CD8-positive, alpha-beta memory T cell (primary cell): ENCODE results near the gene CBR3. TPM values are rescaled to one million over a fixed set of nuclear protein-coding genes. Genes with fewer than 3 reads are reported as not detected.

Experiments
- CTCF ChIA-PET: fragments of 350-600 bp; sonication (Branson Sonifier 250); formaldehyde crosslinking; loops from one replicate; lab custom pipeline; 2021; ENCODE audit warnings: antibody characterized with exemption; lab: Charles Lee
- POLR2A ChIA-PET: fragments of 350-600 bp; sonication (Branson Sonifier 250); formaldehyde crosslinking; loops from one replicate; lab custom pipeline; 2021; ENCODE audit warnings: antibody characterized with exemption; lab: Charles Lee
- DNase-seq, 5 donors: peaks; one replicate each; pipeline versions ENCODE4 v3.0.0 to v3.0.0-alpha.2; 2020 to 2022; ENCODE audit warnings: mixed read lengths in 1 of 5
- H3K27ac ChIP-seq: one replicate; pipeline ENCODE4 v1.7.0; 2013; ENCODE audit warnings: low read depth, mild to moderate bottlenecking, low read length, moderate library complexity
- H3K27me3 ChIP-seq: 2 replicates; pipeline ENCODE4 v1.7.0; 2013; ENCODE audit warnings: low read length, mild to moderate bottlenecking; ENCODE audit not compliant: insufficient read depth, poor library complexity, severe bottlenecking
- H3K36me3 ChIP-seq: 2 replicates; pipeline ENCODE4 v1.7.0; 2013; ENCODE audit warnings: mild to moderate bottlenecking, low read length, moderate library complexity; ENCODE audit not compliant: insufficient read depth
- H3K4me1 ChIP-seq: 2 replicates; pipeline ENCODE4 v1.7.0; 2013; ENCODE audit warnings: mild to moderate bottlenecking, low read length, moderate library complexity; ENCODE audit not compliant: insufficient read depth
- H3K4me3 ChIP-seq: 2 replicates; pipeline ENCODE4 v1.7.0; 2013; ENCODE audit warnings: mild to moderate bottlenecking, low read length
- H3K9me3 ChIP-seq: 2 replicates; pipeline ENCODE4 v1.7.0; 2013; ENCODE audit warnings: mild to moderate bottlenecking, low read length
- H3K27ac Mint-ChIP-seq, 8 donors: one replicate each; pipeline ENCODE4 v1.8.0; 2020 to 2021; ENCODE audit warnings: mixed read lengths in 8 of 8, mild to moderate bottlenecking in 6 of 8, inconsistent platforms in 3 of 8, moderate library complexity in 3 of 8
- H3K27me3 Mint-ChIP-seq, 2 donors: one replicate each; pipeline ENCODE4 v1.8.0; 2020 to 2021; ENCODE audit warnings: mixed read lengths in 2 of 2, mild to moderate bottlenecking in 1 of 2, moderate library complexity in 1 of 2
- H3K36me3 Mint-ChIP-seq, 3 donors: one replicate each; pipeline ENCODE4 v1.8.0; 2020 to 2021; ENCODE audit warnings: mixed read lengths in 3 of 3, inconsistent platforms in 1 of 3, mild to moderate bottlenecking in 1 of 3
- H3K4me1 Mint-ChIP-seq, 3 donors: one replicate each; pipeline ENCODE4 v1.8.0; 2020 to 2021; ENCODE audit warnings: mixed read lengths in 3 of 3, inconsistent platforms in 1 of 3, mild to moderate bottlenecking in 1 of 3
- H3K4me3 Mint-ChIP-seq, 7 donors: one replicate each; pipeline ENCODE4 v1.8.0; 2020 to 2021; ENCODE audit warnings: mixed read lengths in 7 of 7, mild to moderate bottlenecking in 6 of 7, moderate library complexity in 4 of 7, inconsistent platforms in 2 of 7
- H3K9me3 Mint-ChIP-seq, 5 donors: one replicate each; pipeline ENCODE4 v1.8.0; 2020 to 2022; ENCODE audit warnings: mixed read lengths in 5 of 5, mild to moderate bottlenecking in 3 of 5, moderate library complexity in 2 of 5, inconsistent platforms in 1 of 5
- polyA plus RNA-seq: library from polyadenylated mRNA; unstranded; fragments of 300-500 nt; fragmentation: Illumina TruSeq; gene quantifications from one replicate; pipeline ENCODE4 v1.2.3, GENCODE V29; 2021
- total RNA-seq, 2 experiments: library from RNA; stranded (reverse); gene quantifications; one replicate each; pipeline ENCODE4 v1.2.3, GENCODE V29; 2021

The CBR3 gene
- total and polyA plus RNA-seq, 3 experiments from 2014 or later: 2.3 to 7.9 (median 7.6) TPM

- CTCF ChIA-PET: interaction anchor here (1.8 kb wide), 1 partner anchor 16 kb away, joined by 6 read pairs; no protein-coding TSS in a partner anchor
- DNase-seq: peak in 3 of 5 donors; percentile 11 to 63 (median 23)
- H3K4me1 ChIP-seq: peaks cover 20% of the 10 kb centered on the region
- H3K9me3 ChIP-seq: no peaks in the 10 kb centered on the region
- H3K27me3 ChIP-seq: no peaks in the 10 kb centered on the region
- H3K36me3 ChIP-seq: no peaks in the 10 kb centered on the region
- peak within 1 kb of the TSS; percentile 61 for H3K27ac ChIP-seq
- no peaks in the 10 kb centered on the region for H3K27me3 Mint-ChIP-seq
- POLR2A ChIA-PET: interaction anchor here (0.7 to 1.9 kb wide), 2 partner anchors 17 to 1278 kb away, joined by 3 to 8 read pairs; no protein-coding TSS in a partner anchor
- peak within 1 kb of the TSS; percentile 49 to 80 (median 67) for H3K27ac Mint-ChIP-seq
- peak within 1 kb of the TSS; percentile 81 to 92 (median 85) for H3K4me3 Mint-ChIP-seq
- H3K4me1 Mint-ChIP-seq: peaks cover 23 to 45% (median 37%) of the 10 kb centered on the region in 3 donors
- peaks cover 0 to 7% (median 7%) of the 10 kb centered on the region in 3 donors for H3K36me3 Mint-ChIP-seq
- H3K9me3 Mint-ChIP-seq: no peaks in the 10 kb centered on the region
- peak within 1 kb of the TSS; percentile 78 for H3K4me3 ChIP-seq
These were observed 22.2 kb downstream of the CBR3 start, which contains the start of gene DOP1B for GRCh38 chr21:36156815-36157670. DOP1B (plus strand) TSS chr21:36156824; CDS start chr21:36164734, 7,910 bp downstream.

- H3K4me1 ChIP-seq: peaks cover 25% of the 10 kb centered on the region
- CTCF ChIA-PET: interaction anchor here (1.4 kb wide), 1 partner anchor 14 kb away, joined by 6 read pairs; no protein-coding TSS in a partner anchor
- H3K27me3 Mint-ChIP-seq: no peaks in the 10 kb centered on the region
These were observed 24.6 kb downstream of the CBR3 start for GRCh38 chr21:36159356-36159921.

GRCh38 chr21:36160850-36161178, 25.9 kb downstream of the CBR3 start:
- H3K36me3 ChIP-seq: no peaks in the 10 kb centered on the region
- Mint-ChIP-seq H3K27me3 (no peaks in the 10 kb centered on the region), H3K36me3 (peaks cover 0 to 13% (median 7%) of the 10 kb centered on the region in 3 donors), H3K9me3 (no peaks in the 10 kb centered on the region), H3K27ac (no peak overlapping the region), H3K4me1 (peaks cover 24 to 47% (median 43%) of the 10 kb centered on the region in 3 donors), H3K4me3 (no peak overlapping the region)
- H3K27me3 ChIP-seq: no peaks in the 10 kb centered on the region
- POLR2A ChIA-PET: no interaction called here
- H3K27ac ChIP-seq: no peak overlapping the region
- CTCF ChIA-PET: interaction anchor here (1.0 to 1.4 kb wide), 2 partner anchors 12 to 192 kb away, joined by 3 to 6 read pairs; no protein-coding TSS in a partner anchor
- no peaks in the 10 kb centered on the region for H3K9me3 ChIP-seq
- H3K4me3 ChIP-seq: no peak overlapping the region
- peaks cover 15% of the 10 kb centered on the region for H3K4me1 ChIP-seq
- no peak for DNase-seq

More at GRCh38 chr21:36159356-36159921, 24.6 kb downstream of the CBR3 start:
- peak overlapping the region in 1 of 8 donors; percentile 31 for H3K27ac Mint-ChIP-seq
- Histone ChIP-seq H3K27me3 (no peaks in the 10 kb centered on the region), H3K27ac (no peak overlapping the region), H3K4me3 (no peak overlapping the region), H3K36me3 (no peaks in the 10 kb centered on the region), H3K9me3 (no peaks in the 10 kb centered on the region)
- no peaks in the 10 kb centered on the region for H3K9me3 Mint-ChIP-seq
- DNase-seq: no peak
- peak overlapping the region in 5 of 7 donors; percentile 0 to 69 (median 53) for H3K4me3 Mint-ChIP-seq
- POLR2A ChIA-PET: interaction anchor here (1.5 kb wide), 1 partner anchor 14 kb away, joined by 6 read pairs; no protein-coding TSS in a partner anchor
- peaks cover 24 to 55% (median 49%) of the 10 kb centered on the region in 3 donors for H3K4me1 Mint-ChIP-seq
- H3K36me3 Mint-ChIP-seq: peaks cover 0 to 7% (median 7%) of the 10 kb centered on the region in 3 donors

- peaks cover 10% of the 10 kb centered on the region for H3K4me1 ChIP-seq
- H3K27me3 ChIP-seq: no peaks in the 10 kb centered on the region
- Mint-ChIP-seq H3K36me3 (peaks cover 0 to 24% (median 10%) of the 10 kb centered on the region in 3 donors), H3K27ac (peak overlapping the region in 2 of 8 donors; percentile 29 to 54), H3K27me3 (no peaks in the 10 kb centered on the region), H3K9me3 (no peaks in the 10 kb centered on the region), H3K4me3 (no peak overlapping the region), H3K4me1 (peaks cover 19 to 39% (median 39%) of the 10 kb centered on the region in 3 donors)
- H3K36me3 ChIP-seq: no peaks in the 10 kb centered on the region
- no peak for DNase-seq
- ChIA-PET CTCF (interaction anchor here (1.2 to 2.1 kb wide), 3 partner anchors 9 to 20 kb away, joined by 3 to 7 read pairs (median 4); no protein-coding TSS in a partner anchor), POLR2A (no interaction called here)
- no peaks in the 10 kb centered on the region for H3K9me3 ChIP-seq
- H3K4me3 ChIP-seq: no peak overlapping the region
- H3K27ac ChIP-seq: no peak overlapping the region
These were observed 27.8 kb downstream of the CBR3 start for GRCh38 chr21:36162631-36163030.

GRCh38 chr21:36163750-36164741, 29.2 kb downstream of the CBR3 start:
- Mint-ChIP-seq H3K36me3 (peaks cover 0 to 31% (median 14%) of the 10 kb centered on the region in 3 donors), H3K4me1 (peaks cover 14 to 31% (median 31%) of the 10 kb centered on the region in 3 donors), H3K27ac (no peak overlapping the region), H3K4me3 (no peak overlapping the region), H3K9me3 (no peaks in the 10 kb centered on the region), H3K27me3 (no peaks in the 10 kb centered on the region)
- Histone ChIP-seq H3K27me3 (no peaks in the 10 kb centered on the region), H3K9me3 (no peaks in the 10 kb centered on the region), H3K27ac (no peak overlapping the region), H3K36me3 (no peaks in the 10 kb centered on the region), H3K4me3 (no peak overlapping the region), H3K4me1 (peaks cover 10% of the 10 kb centered on the region)
- POLR2A ChIA-PET: no interaction called here
- CTCF ChIA-PET: interaction anchor here (0.6 to 2.1 kb wide), 6 partner anchors 8 to 82 kb away, joined by 3 to 7 read pairs (median 4); no protein-coding TSS in a partner anchor
- DNase-seq: no peak

GRCh38 chr21:36165356-36165755, 30.5 kb downstream of the CBR3 start:
- peaks cover 5 to 43% (median 17%) of the 10 kb centered on the region in 3 donors for H3K36me3 Mint-ChIP-seq
- H3K9me3 Mint-ChIP-seq: no peaks in the 10 kb centered on the region
- ChIA-PET CTCF (no interaction called here), POLR2A (no interaction called here)
- H3K36me3 ChIP-seq: no peaks in the 10 kb centered on the region
- no peaks in the 10 kb centered on the region for H3K27me3 ChIP-seq
- H3K4me1 ChIP-seq: peaks cover 10% of the 10 kb centered on the region
- H3K27ac ChIP-seq: no peak overlapping the region
- H3K4me1 Mint-ChIP-seq: peaks cover 10 to 26% (median 25%) of the 10 kb centered on the region in 3 donors
- peak overlapping the region in 1 of 8 donors; percentile 24 for H3K27ac Mint-ChIP-seq
- no peak overlapping the region for H3K4me3 Mint-ChIP-seq
- no peak overlapping the region for H3K4me3 ChIP-seq
- H3K9me3 ChIP-seq: no peaks in the 10 kb centered on the region
- no peaks in the 10 kb centered on the region for H3K27me3 Mint-ChIP-seq
- DNase-seq: no peak

- no peak for DNase-seq
- Histone ChIP-seq H3K27me3 (no peaks in the 10 kb centered on the region), H3K36me3 (no peaks in the 10 kb centered on the region), H3K9me3 (no peaks in the 10 kb centered on the region), H3K4me1 (peaks cover 10% of the 10 kb centered on the region), H3K4me3 (no peak overlapping the region), H3K27ac (no peak overlapping the region)
- no peaks in the 10 kb centered on the region for H3K27me3 Mint-ChIP-seq
- peak overlapping the region in 2 of 8 donors; percentile 2 to 66 for H3K27ac Mint-ChIP-seq
- H3K9me3 Mint-ChIP-seq: no peaks in the 10 kb centered on the region
- ChIA-PET POLR2A (no interaction called here), CTCF (interaction anchor here (0.7 kb wide), 1 partner anchor 15 kb away, joined by 3 read pairs; no protein-coding TSS in a partner anchor)
- peaks cover 8 to 20% (median 19%) of the 10 kb centered on the region in 3 donors for H3K4me1 Mint-ChIP-seq
- H3K36me3 Mint-ChIP-seq: peaks cover 5 to 43% (median 18%) of the 10 kb centered on the region in 3 donors
- H3K4me3 Mint-ChIP-seq: no peak overlapping the region
These were observed 31.8 kb downstream of the CBR3 start for GRCh38 chr21:36166705-36167104.
